Uterus (tissue), 4 donors: ENCODE results near the gene TTLL12. TPM values are rescaled to one million over a fixed set of nuclear protein-coding genes. Genes with fewer than 3 reads are reported as not detected.

Experiments
- DNase-seq, 2 donors: peaks; one replicate each; pipeline ENCODE4 v3.0.0-alpha.2; 2019 to 2020
- H3K27ac ChIP-seq, 2 donors: fragments of 200-600 bp; sonication (generic); 1 replicate in 1 of 2; 2 replicates in 1 of 2; pipeline ENCODE4 v1.5.1; 2016 to 2018
- H3K27me3 ChIP-seq, 2 donors: fragments of 200-600 bp; sonication (generic); one replicate each; pipeline ENCODE4 v1.5.1; 2018 to 2019; ENCODE audit warnings: control low read depth in 1 of 2
- H3K36me3 ChIP-seq, 2 donors: fragments of 200-600 bp; sonication (generic); one replicate each; pipeline ENCODE4 v1.5.1; 2019; ENCODE audit warnings: control low read depth in 1 of 2
- H3K4me1 ChIP-seq, 2 donors: fragments of 200-600 bp; sonication (generic); one replicate each; pipeline ENCODE4 v1.5.1; 2018 to 2019; ENCODE audit warnings: control low read depth in 1 of 2
- H3K4me3 ChIP-seq, 2 donors: fragments of 200-600 bp; sonication (generic); 1 replicate in 1 of 2; 2 replicates in 1 of 2; pipeline ENCODE4 v1.5.1; 2018 to 2019; ENCODE audit warnings: mild to moderate bottlenecking in 1 of 2
- H3K9me3 ChIP-seq, 2 donors: fragments of 200-600 bp; sonication (generic); one replicate each; pipeline ENCODE4 v1.5.1; 2019; ENCODE audit warnings: control low read depth in 1 of 2
- POLR2A ChIP-seq, 2 donors: fragments of 450-650 bp; IDR thresholded peaks; one replicate each; pipeline ENCODE4 v1.6.1; 2016; ENCODE audit warnings: antibody characterized with exemption in 2 of 2, mild to moderate bottlenecking in 1 of 2, moderate library complexity in 1 of 2
- intact Hi-C: fragments of 100-400 bp; cut with DNase I; formaldehyde crosslinking; loops from one replicate; pipeline ENCODE4 v1.15.1; 2023; ENCODE audit warnings: low total_unique reads
- total RNA-seq, 4 donors: library from RNA; depleted of rRNA in 3 of 4; stranded (reverse); fragments of >200 nt in 3 of 4; gene quantifications; one replicate each; pipeline versions ENCODE4 v1.1.0 to v1.2.4, GENCODE V29; 2014 to 2023
- TF ChIP-seq, protein P1 (sequence below), 4 experiments: fragments of 200-600 bp in 2 of 4; fragments of 450-650 bp in 2 of 4; sonication (generic) in 2 of 4; IDR thresholded peaks; one replicate each; pipeline ENCODE4 v1.5.1; 2016 to 2019; ENCODE audit warnings: antibody characterized with exemption in 4 of 4, mild to moderate bottlenecking in 2 of 4, moderate library complexity in 1 of 4
- donor health status: DM: yes; HTN: yes; CAD: no.

The TTLL12 gene
- total RNA-seq, 4 donors from 2014 or later: 6.7 to 29.7 (median 17.3) TPM

DNA sequence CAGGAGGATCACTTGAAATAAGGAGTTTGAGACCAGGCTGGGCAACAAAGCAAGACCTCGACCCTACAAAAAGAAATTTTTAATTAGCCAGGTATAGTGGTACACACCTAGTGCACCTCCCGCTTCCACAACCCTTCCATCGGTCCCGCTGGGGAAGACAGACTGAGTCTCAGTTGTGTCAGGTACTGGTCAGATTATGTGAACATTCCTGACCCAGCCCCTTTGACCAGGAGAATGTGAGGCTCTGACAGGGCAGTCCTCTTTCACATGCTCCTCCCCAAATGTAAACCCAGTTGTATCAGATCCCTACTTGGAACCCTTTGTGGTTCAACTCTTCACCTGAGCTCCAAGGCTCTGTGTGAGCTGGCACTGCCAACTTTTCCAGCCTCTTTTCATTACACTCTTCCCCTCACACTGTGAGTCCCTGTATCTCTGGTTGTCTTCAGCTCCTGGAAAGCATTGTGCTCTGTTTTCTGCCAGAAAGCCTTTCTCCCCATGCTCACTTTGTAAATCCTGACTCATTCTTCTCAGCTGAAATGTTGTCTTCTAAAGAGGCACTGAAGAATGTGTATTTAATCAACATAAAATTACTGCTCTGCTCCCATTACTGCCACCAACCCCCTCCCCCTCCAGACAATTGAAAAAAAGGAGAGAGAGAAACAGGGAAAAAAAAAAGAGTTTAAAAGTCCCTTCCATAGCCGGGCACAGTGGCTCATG is 2.1 kb upstream of the TTLL12 start:
- intact Hi-C loops: no loop called here
- no peak for TF ChIP-seq POLR2A (IDR thresholded peaks at IDR 0.05)
- TF ChIP-seq, protein P1, sequence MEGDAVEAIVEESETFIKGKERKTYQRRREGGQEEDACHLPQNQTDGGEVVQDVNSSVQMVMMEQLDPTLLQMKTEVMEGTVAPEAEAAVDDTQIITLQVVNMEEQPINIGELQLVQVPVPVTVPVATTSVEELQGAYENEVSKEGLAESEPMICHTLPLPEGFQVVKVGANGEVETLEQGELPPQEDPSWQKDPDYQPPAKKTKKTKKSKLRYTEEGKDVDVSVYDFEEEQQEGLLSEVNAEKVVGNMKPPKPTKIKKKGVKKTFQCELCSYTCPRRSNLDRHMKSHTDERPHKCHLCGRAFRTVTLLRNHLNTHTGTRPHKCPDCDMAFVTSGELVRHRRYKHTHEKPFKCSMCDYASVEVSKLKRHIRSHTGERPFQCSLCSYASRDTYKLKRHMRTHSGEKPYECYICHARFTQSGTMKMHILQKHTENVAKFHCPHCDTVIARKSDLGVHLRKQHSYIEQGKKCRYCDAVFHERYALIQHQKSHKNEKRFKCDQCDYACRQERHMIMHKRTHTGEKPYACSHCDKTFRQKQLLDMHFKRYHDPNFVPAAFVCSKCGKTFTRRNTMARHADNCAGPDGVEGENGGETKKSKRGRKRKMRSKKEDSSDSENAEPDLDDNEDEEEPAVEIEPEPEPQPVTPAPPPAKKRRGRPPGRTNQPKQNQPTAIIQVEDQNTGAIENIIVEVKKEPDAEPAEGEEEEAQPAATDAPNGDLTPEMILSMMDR (IDR thresholded peaks at IDR 0.05): no peak
- Histone ChIP-seq H3K27me3 (no peaks in the 10 kb centered on the region), H3K4me3 (no peak overlapping the region), H3K36me3 (no peaks in the 10 kb centered on the region), H3K27ac (no peak overlapping the region), H3K9me3 (no peaks in the 10 kb centered on the region), H3K4me1 (peaks cover 4 to 9% of the 10 kb centered on the region in 2 donors)
- no peak for DNase-seq

DNA sequence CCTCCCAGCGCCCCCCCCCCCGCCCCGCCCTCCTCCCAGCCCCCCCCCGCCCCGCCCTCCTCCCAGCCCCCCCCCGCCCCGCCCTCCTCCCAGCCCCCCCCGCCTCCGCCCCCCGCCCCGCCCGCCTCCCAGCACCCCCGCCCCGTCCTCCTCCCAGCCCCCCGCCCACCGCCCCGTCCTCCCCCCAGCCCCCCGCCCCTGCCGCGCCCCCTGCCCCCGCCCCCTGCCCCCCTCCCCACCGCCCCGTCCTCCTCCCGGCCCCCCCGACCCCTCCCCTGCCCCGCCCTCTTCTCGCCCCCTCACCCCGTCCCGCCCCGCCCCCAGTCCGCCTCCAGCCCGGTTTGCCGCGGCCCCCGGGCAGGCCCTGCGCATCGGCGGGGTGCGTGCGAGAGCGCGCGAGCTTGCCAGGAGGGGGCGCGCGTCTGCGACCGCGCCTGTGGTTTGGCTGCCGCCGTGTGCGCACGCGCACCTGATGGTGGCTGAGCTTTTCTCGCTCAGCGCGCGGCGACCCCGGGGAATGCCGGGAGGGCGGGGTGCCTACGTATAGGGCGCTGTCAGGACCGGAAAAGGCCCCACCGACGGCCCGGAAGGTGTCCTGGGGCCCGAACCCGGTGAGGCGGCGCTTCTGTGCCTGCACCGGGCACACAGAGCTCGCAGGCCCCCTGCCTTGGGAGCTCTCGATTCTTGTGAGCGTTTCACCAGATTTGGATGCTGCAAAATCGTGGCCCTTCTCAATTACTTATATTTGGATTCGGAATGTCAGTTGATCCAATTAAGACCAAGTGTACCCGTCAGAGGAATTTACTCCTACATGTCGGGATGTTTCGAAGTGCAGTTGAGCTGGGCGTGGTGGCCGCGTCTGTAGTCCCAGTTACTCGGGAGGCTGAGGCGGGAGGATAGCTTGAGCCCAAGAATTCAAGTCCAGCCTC is 501 bp upstream of the TTLL12 start:
- intact Hi-C loops: no loop called here
- peak; percentile 36 to 54 for TF ChIP-seq POLR2A (IDR thresholded peaks at IDR 0.05)
- TF ChIP-seq, protein P1 (IDR thresholded peaks at IDR 0.05): peak; percentile 63 to 95 (median 85)
- H3K27me3 ChIP-seq: no peaks in the 10 kb centered on the region
- no peaks in the 10 kb centered on the region for H3K9me3 ChIP-seq
- peak overlapping the region; percentile 66 to 79 for H3K27ac ChIP-seq
- peaks cover 4 to 9% of the 10 kb centered on the region in 2 donors for H3K4me1 ChIP-seq
- no peaks in the 10 kb centered on the region for H3K36me3 ChIP-seq
- DNase-seq: peak; percentile 94 to 96
- peak overlapping the region; percentile 30 to 38 for H3K4me3 ChIP-seq

DNA sequence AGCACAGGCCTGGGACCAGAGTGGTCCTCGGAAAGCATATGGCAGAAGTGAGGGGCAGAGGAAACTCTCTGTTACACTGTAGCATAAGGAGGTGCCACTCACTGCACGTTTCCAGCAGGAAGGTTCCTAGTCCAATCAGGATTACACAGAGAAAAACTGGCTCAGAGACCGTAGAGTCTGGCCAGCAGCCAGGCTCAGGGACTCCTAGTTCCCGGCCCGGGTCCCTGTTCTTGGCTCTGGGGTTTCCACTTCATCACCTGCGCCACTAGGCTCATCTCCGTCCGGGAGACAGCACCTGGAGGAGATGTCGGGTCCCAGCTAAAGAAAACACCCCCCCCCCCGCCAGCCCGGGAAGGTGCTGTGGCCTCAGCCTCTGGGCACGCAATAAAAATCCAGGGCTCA is 1.1 kb downstream of the TTLL12 start:
- peak overlapping the region in 1 of 2 donors; percentile 83 for H3K27ac ChIP-seq
- intact Hi-C loops: no loop called here
- peak; percentile 53 to 61 for DNase-seq
- no peaks in the 10 kb centered on the region for H3K9me3 ChIP-seq
- no peaks in the 10 kb centered on the region for H3K36me3 ChIP-seq
- H3K4me1 ChIP-seq: peaks cover 4 to 9% of the 10 kb centered on the region in 2 donors
- TF ChIP-seq, protein P1 (IDR thresholded peaks at IDR 0.05): no peak
- TF ChIP-seq POLR2A (IDR thresholded peaks at IDR 0.05): no peak
- no peaks in the 10 kb centered on the region for H3K27me3 ChIP-seq
- peak overlapping the region; percentile 40 to 66 for H3K4me3 ChIP-seq

DNA sequence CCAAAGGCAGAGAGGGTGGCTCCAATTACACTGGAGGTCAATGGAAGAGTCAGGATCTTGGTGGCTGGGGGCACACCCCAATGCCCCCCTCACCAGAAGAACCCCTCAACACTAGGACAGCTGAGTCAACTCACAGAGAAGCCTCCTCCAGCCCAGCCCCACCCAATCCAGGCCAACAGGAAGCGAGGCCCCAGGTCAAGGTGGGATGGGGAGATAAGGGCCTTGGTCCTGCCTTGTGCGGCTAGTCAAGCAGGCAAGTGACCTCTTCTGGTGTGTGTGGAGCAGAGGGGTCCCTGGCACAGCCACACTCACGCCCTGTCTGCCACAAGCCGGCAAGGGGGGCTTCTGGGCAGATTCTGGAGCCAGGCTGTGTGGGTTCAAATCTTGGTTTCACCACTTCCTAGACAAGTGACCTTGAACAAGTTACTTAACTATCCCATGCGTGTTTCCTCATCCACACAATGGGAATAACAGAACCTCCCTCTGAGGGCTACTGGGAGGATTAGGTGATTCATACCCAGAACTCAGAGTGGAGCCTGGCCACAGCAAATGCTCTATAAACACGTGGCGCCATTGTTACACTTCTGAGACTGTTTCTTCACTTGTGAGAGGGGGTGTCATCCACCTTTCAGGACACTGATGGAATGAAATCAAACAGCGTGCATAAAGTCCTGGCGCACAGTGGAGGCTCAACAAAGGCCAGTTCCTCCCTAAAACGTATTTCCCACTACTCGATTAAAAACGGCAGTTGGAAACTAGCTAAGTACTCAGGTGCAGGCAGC is 3.2 kb downstream of the TTLL12 start:
- intact Hi-C loops: no loop called here

More for the DNA sequence above, 3.2 kb downstream of the TTLL12 start:
- no peak overlapping the region for H3K4me3 ChIP-seq
- no peak for DNase-seq
- no peaks in the 10 kb centered on the region for H3K36me3 ChIP-seq
- H3K27ac ChIP-seq: no peak overlapping the region
- H3K9me3 ChIP-seq: no peaks in the 10 kb centered on the region
- TF ChIP-seq, protein P1 (IDR thresholded peaks at IDR 0.05): no peak
- TF ChIP-seq POLR2A (IDR thresholded peaks at IDR 0.05): no peak
- peaks cover 4 to 9% of the 10 kb centered on the region in 2 donors for H3K4me1 ChIP-seq
- H3K27me3 ChIP-seq: no peaks in the 10 kb centered on the region
